ENCODE results near the gene POLD2.

DNA sequence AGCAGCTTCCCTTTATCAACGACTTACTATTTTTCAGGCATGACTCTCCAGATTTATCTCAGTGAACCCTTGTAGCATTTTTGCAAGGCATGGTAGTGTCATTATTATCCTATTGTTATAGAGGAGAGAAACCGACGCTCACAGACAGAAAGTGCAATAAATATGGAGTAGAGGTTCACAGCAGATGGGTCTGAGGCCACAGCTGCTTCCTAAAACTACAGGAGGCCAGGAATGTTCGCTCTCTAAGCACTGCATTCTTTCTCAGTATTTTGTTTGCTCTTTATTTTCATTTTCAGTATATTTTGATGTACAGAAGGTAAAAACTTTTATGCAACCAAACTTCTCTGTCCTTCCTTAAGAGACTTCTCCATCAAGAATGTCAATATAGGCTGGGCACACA, 23.7 kb downstream of the POLD2 start:
- TF ChIP-seq POLR2A (IDR thresholded peaks at IDR 0.05): no peak
- TF ChIP-seq, protein P1, sequence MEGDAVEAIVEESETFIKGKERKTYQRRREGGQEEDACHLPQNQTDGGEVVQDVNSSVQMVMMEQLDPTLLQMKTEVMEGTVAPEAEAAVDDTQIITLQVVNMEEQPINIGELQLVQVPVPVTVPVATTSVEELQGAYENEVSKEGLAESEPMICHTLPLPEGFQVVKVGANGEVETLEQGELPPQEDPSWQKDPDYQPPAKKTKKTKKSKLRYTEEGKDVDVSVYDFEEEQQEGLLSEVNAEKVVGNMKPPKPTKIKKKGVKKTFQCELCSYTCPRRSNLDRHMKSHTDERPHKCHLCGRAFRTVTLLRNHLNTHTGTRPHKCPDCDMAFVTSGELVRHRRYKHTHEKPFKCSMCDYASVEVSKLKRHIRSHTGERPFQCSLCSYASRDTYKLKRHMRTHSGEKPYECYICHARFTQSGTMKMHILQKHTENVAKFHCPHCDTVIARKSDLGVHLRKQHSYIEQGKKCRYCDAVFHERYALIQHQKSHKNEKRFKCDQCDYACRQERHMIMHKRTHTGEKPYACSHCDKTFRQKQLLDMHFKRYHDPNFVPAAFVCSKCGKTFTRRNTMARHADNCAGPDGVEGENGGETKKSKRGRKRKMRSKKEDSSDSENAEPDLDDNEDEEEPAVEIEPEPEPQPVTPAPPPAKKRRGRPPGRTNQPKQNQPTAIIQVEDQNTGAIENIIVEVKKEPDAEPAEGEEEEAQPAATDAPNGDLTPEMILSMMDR (IDR thresholded peaks at IDR 0.05): no peak
